ENCODE data around the gene STAC3. TPM values are rescaled to one million over a fixed set of nuclear protein-coding genes. Genes with fewer than 3 reads are reported as not detected.
A peak's percentile ranks its signal among the peaks of the same experiment; 100 is the strongest.

STAC3 gene
- total RNA-seq, 2 experiments from 2014 or later: 5.1 to 5.2 TPM

- peaks cover 2% of the 10 kb centered on the region for H3K36me3 Mint-ChIP-seq (ENCODE audit: low read depth)
- H3K27ac Mint-ChIP-seq: no peak overlapping the region
- H3K4me1 Mint-ChIP-seq: peaks cover 24% of the 10 kb centered on the region
- no peak overlapping the region for H3K4me3 Mint-ChIP-seq
- no peak for DNase-seq
- ChIA-PET CTCF (interaction anchor here (0.7 to 18.3 kb wide), 4 partner anchors 8 to 134 kb away, joined by 3 to 332 read pairs (median 6); partner anchors contain the start of gene SHMT2), POLR2A (no interaction called here)
- H3K9me3 Mint-ChIP-seq: no peaks in the 10 kb centered on the region
- H3K27me3 Mint-ChIP-seq: peaks cover 10% of the 10 kb centered on the region
Observed at GRCh38 chr12:57247041-57247440, 3.9 kb downstream of the STAC3 start.

GRCh38 chr12:57244312-57244696 lies 6.7 kb downstream of the STAC3 start:
- H3K27ac Mint-ChIP-seq: no peak overlapping the region
- H3K36me3 Mint-ChIP-seq (ENCODE audit: low read depth): peaks cover 2% of the 10 kb centered on the region
- H3K9me3 Mint-ChIP-seq: no peaks in the 10 kb centered on the region
- ChIA-PET CTCF (interaction anchor here (1.1 to 18.3 kb wide), 6 partner anchors 15 to 139 kb away, joined by 3 to 332 read pairs (median 24); partner anchors contain the start of genes NXPH4 and SHMT2), POLR2A (interaction anchor here (2.1 kb wide), 1 partner anchor 15 kb away, joined by 9 read pairs; the partner anchor contains the start of gene SHMT2)
- H3K4me1 Mint-ChIP-seq: peaks cover 48% of the 10 kb centered on the region
- DNase-seq: no peak
- H3K4me3 Mint-ChIP-seq: no peak overlapping the region
- peaks cover 32% of the 10 kb centered on the region for H3K27me3 Mint-ChIP-seq

GRCh38 chr12:57243521-57244311 lies 7.3 kb downstream of the STAC3 start:
- Mint-ChIP-seq H3K4me3 (peak overlapping the region; percentile 65), H3K36me3 (ENCODE audit: low read depth) (peaks cover 5% of the 10 kb centered on the region), H3K9me3 (no peaks in the 10 kb centered on the region), H3K27ac (peak overlapping the region; percentile 60), H3K27me3 (peaks cover 35% of the 10 kb centered on the region), H3K4me1 (peaks cover 48% of the 10 kb centered on the region)
- POLR2A ChIA-PET: interaction anchor here (0.6 to 2.1 kb wide), 2 partner anchors 14 to 30 kb away, joined by 9 to 14 read pairs; partner anchors contain the start of gene SHMT2
- CTCF ChIA-PET: interaction anchor here (1.0 to 18.3 kb wide), 17 partner anchors 15 to 556 kb away, joined by 3 to 332 read pairs (median 4); partner anchors contain the start of genes GLI1, LRP1, NXPH4 and PTGES3
- DNase-seq: peak; percentile 87

- no peaks in the 10 kb centered on the region for H3K9me3 Mint-ChIP-seq
- peaks cover 5% of the 10 kb centered on the region for H3K36me3 Mint-ChIP-seq (ENCODE audit: low read depth)
- peak; percentile 64 for DNase-seq
- ChIA-PET CTCF (interaction anchor here (0.7 to 18.3 kb wide), 25 partner anchors 9 to 555 kb away, joined by 3 to 332 read pairs (median 3); partner anchors contain the start of genes GLI1, INHBC, LRP1 and NXPH4), POLR2A (interaction anchor here (0.6 to 2.1 kb wide), 3 partner anchors 12 to 29 kb away, joined by 5 to 14 read pairs (median 9); partner anchors contain the start of gene SHMT2)
- H3K4me3 Mint-ChIP-seq: peak overlapping the region; percentile 65
- peaks cover 51% of the 10 kb centered on the region for H3K4me1 Mint-ChIP-seq
- H3K27ac Mint-ChIP-seq: peak overlapping the region; percentile 79
- peaks cover 37% of the 10 kb centered on the region for H3K27me3 Mint-ChIP-seq
Observed at GRCh38 chr12:57242691-57243454, 8.1 kb downstream of the STAC3 start.

- no peak for DNase-seq
- H3K4me3 Mint-ChIP-seq: no peak overlapping the region
- ChIA-PET POLR2A (interaction anchor here (0.6 to 2.1 kb wide), 2 partner anchors 12 to 13 kb away, joined by 5 to 9 read pairs; partner anchors contain the start of gene SHMT2), CTCF (interaction anchor here (0.7 to 18.3 kb wide), 23 partner anchors 10 to 555 kb away, joined by 3 to 332 read pairs (median 3); partner anchors contain the start of genes GLI1, INHBC, LRP1 and NXPH4)
- H3K27ac Mint-ChIP-seq: peak overlapping the region; percentile 79
- peaks cover 5% of the 10 kb centered on the region for H3K36me3 Mint-ChIP-seq (ENCODE audit: low read depth)
- H3K9me3 Mint-ChIP-seq: no peaks in the 10 kb centered on the region
- H3K4me1 Mint-ChIP-seq: peaks cover 57% of the 10 kb centered on the region
- peaks cover 42% of the 10 kb centered on the region for H3K27me3 Mint-ChIP-seq
Observed at GRCh38 chr12:57242329-57242690, 8.7 kb downstream of the STAC3 start.

GRCh38 chr12:57241402-57242310 lies 9.3 kb downstream of the STAC3 start:
- DNase-seq: no peak
- POLR2A ChIA-PET: no interaction called here
- Mint-ChIP-seq H3K4me3 (peak overlapping the region; percentile 11), H3K9me3 (no peaks in the 10 kb centered on the region), H3K4me1 (peaks cover 63% of the 10 kb centered on the region), H3K36me3 (ENCODE audit: low read depth) (peaks cover 4% of the 10 kb centered on the region), H3K27ac (no peak overlapping the region), H3K27me3 (peaks cover 48% of the 10 kb centered on the region)
- CTCF ChIA-PET: interaction anchor here (0.9 to 18.3 kb wide), 14 partner anchors 10 to 384 kb away, joined by 3 to 332 read pairs (median 11); partner anchors contain the start of genes GLI1, NXPH4, SHMT2 and STAC3

- POLR2A ChIA-PET: interaction anchor here (0.7 kb wide), 2 partner anchors 27 to 44 kb away, joined by 3 to 5 read pairs; no protein-coding TSS in a partner anchor
- DNase-seq: no peak
- Mint-ChIP-seq H3K27me3 (peaks cover 50% of the 10 kb centered on the region), H3K9me3 (no peaks in the 10 kb centered on the region), H3K36me3 (ENCODE audit: low read depth) (peaks cover 3% of the 10 kb centered on the region), H3K27ac (peak overlapping the region; percentile 83), H3K4me1 (peaks cover 68% of the 10 kb centered on the region), H3K4me3 (peak overlapping the region; percentile 79)
- CTCF ChIA-PET: interaction anchor here (0.9 to 18.3 kb wide), 10 partner anchors 12 to 217 kb away, joined by 3 to 332 read pairs (median 12); partner anchors contain the start of genes GLI1, NXPH4 and SHMT2
Observed at GRCh38 chr12:57240926-57241401, 10.0 kb downstream of the STAC3 start.

- H3K4me3 Mint-ChIP-seq: peak overlapping the region; percentile 79
- H3K4me1 Mint-ChIP-seq: peaks cover 73% of the 10 kb centered on the region
- no peaks in the 10 kb centered on the region for H3K9me3 Mint-ChIP-seq
- peaks cover 50% of the 10 kb centered on the region for H3K27me3 Mint-ChIP-seq
- H3K27ac Mint-ChIP-seq: peak overlapping the region; percentile 83
- H3K36me3 Mint-ChIP-seq (ENCODE audit: low read depth): peaks cover 5% of the 10 kb centered on the region
- POLR2A ChIA-PET: interaction anchor here (0.7 kb wide), 2 partner anchors 27 to 44 kb away, joined by 3 to 5 read pairs; no protein-coding TSS in a partner anchor
- peak; percentile 73 for DNase-seq
- CTCF ChIA-PET: interaction anchor here (0.6 to 18.3 kb wide), 17 partner anchors 11 to 491 kb away, joined by 3 to 332 read pairs (median 6); partner anchors contain the start of genes GLI1, NXPH4, SHMT2 and STAC3
Observed at GRCh38 chr12:57240066-57240921, 10.7 kb downstream of the STAC3 start.

- Mint-ChIP-seq H3K36me3 (ENCODE audit: low read depth) (peaks cover 8% of the 10 kb centered on the region), H3K4me1 (peaks cover 75% of the 10 kb centered on the region), H3K27me3 (peaks cover 50% of the 10 kb centered on the region), H3K27ac (peak overlapping the region; percentile 83), H3K4me3 (peak overlapping the region; percentile 79), H3K9me3 (no peaks in the 10 kb centered on the region)
- CTCF ChIA-PET: interaction anchor here (0.7 to 18.3 kb wide), 24 partner anchors 10 to 491 kb away, joined by 3 to 332 read pairs (median 6); partner anchors contain the start of genes NEMP1, NXPH4, SHMT2 and STAC3
- POLR2A ChIA-PET: no interaction called here
- no peak for DNase-seq
Observed at GRCh38 chr12:57239587-57240065, 11.4 kb downstream of the STAC3 start.

- H3K4me1 Mint-ChIP-seq: peaks cover 79% of the 10 kb centered on the region
- CTCF ChIA-PET: interaction anchor here (0.6 to 18.3 kb wide), 24 partner anchors 9 to 490 kb away, joined by 3 to 332 read pairs (median 5); partner anchors contain the start of genes NEMP1, NXPH4, SHMT2 and STAC3
- peak overlapping the region; percentile 83 for H3K27ac Mint-ChIP-seq
- H3K36me3 Mint-ChIP-seq (ENCODE audit: low read depth): peaks cover 14% of the 10 kb centered on the region
- H3K9me3 Mint-ChIP-seq: no peaks in the 10 kb centered on the region
- POLR2A ChIA-PET: no interaction called here
- H3K27me3 Mint-ChIP-seq: peaks cover 50% of the 10 kb centered on the region
- DNase-seq: peak; percentile 88
- peak overlapping the region; percentile 79 for H3K4me3 Mint-ChIP-seq
Observed at GRCh38 chr12:57238854-57239554, 12.0 kb downstream of the STAC3 start.

Data from activated CD4-positive, alpha-beta T cell treated with anti-CD3 and anti-CD28 coated beads, Interleukin-2, amount 10 ng/mL, durations not matched to agents 7 days and 5 days (primary cell).